IMR-90 (cell line): ENCODE measurements around the gene SRBD1.

ENCODE experiments used
- MXI1 ChIP-seq: IDR thresholded peaks from 2 replicates; pipeline ENCODE4 v1.6.1; 2012; ENCODE audit warnings: low read depth, mild to moderate bottlenecking, low read length, moderate library complexity, borderline replicate concordance
- USF2 ChIP-seq: fragments of 150-350 bp; IDR thresholded peaks from 2 replicates; pipeline ENCODE4 v1.6.1; 2017; ENCODE audit warnings: mild to moderate bottlenecking, antibody characterized with exemption, low read length, low read depth
- TF ChIP-seq, protein P1 (sequence below): conservative IDR thresholded peaks from 2 replicates; pipeline ENCODE4 v1.5.1; 2012; ENCODE audit warnings: mild to moderate bottlenecking, low read depth, low read length, improper control_type of control experiment

DNA sequence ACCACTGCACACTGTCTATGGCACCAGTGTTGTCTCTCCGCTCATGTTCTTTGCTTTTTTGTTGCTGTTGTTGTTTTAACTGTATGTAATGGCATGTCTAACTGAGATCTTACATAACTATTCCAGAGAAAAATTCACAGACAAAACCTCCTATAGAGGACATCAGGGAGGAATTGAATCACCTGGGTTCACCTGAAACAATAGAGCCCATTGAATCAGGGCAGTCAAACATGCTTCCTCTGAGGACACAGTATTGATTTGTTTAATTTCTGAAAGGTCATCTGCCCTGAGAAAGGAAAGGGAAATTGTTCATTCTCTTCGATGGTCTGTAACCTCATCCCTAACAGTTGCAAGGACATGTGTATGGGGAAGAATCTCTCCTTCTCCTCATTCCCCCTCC lies 237.5 kb downstream of the SRBD1 start:
- TF ChIP-seq USF2 = no peak
- TF ChIP-seq, protein P1, sequence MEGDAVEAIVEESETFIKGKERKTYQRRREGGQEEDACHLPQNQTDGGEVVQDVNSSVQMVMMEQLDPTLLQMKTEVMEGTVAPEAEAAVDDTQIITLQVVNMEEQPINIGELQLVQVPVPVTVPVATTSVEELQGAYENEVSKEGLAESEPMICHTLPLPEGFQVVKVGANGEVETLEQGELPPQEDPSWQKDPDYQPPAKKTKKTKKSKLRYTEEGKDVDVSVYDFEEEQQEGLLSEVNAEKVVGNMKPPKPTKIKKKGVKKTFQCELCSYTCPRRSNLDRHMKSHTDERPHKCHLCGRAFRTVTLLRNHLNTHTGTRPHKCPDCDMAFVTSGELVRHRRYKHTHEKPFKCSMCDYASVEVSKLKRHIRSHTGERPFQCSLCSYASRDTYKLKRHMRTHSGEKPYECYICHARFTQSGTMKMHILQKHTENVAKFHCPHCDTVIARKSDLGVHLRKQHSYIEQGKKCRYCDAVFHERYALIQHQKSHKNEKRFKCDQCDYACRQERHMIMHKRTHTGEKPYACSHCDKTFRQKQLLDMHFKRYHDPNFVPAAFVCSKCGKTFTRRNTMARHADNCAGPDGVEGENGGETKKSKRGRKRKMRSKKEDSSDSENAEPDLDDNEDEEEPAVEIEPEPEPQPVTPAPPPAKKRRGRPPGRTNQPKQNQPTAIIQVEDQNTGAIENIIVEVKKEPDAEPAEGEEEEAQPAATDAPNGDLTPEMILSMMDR = no peak
- TF ChIP-seq MXI1 = no peak
